Cardiac septum (tissue), 1 donor: ENCODE results near the gene LRRC9. TPM values are rescaled to one million over a fixed set of nuclear protein-coding genes. Genes with fewer than 3 reads are reported as not detected.

Experiments used
- DNase-seq: peaks from one replicate; pipeline ENCODE4 v3.0.0-alpha.2; 2020; ENCODE audit warnings: low spot score
- intact Hi-C: fragments of 100-400 bp; cut with DNase I; formaldehyde crosslinking; loops from one replicate; pipeline ENCODE4 v1.14.0; 2022
- long read RNA-seq: library from polyadenylated mRNA; unstranded; transcript quantifications from one replicate; pipeline ENCODE4 v2.0.0, GENCODE V29; 2021
- total RNA-seq: library from RNA; stranded (reverse); fragmentation: NEBNext Ultra II Directional; extraction: Animal tissue kit (Norgen Biotek cat#: 25700); gene quantifications from one replicate; pipeline ENCODE4 v1.2.1, GENCODE V29; 2021
- donor health status: DM: no; HTN: no; CAD: no.

The LRRC9 gene
- total RNA-seq, result 0.24 TPM
- long read RNA-seq, partial matches to known transcripts, result 0 of 1 reads
- long read RNA-seq, other reads (novel, unspliced or antisense), result 1 of 1 reads

DNA sequence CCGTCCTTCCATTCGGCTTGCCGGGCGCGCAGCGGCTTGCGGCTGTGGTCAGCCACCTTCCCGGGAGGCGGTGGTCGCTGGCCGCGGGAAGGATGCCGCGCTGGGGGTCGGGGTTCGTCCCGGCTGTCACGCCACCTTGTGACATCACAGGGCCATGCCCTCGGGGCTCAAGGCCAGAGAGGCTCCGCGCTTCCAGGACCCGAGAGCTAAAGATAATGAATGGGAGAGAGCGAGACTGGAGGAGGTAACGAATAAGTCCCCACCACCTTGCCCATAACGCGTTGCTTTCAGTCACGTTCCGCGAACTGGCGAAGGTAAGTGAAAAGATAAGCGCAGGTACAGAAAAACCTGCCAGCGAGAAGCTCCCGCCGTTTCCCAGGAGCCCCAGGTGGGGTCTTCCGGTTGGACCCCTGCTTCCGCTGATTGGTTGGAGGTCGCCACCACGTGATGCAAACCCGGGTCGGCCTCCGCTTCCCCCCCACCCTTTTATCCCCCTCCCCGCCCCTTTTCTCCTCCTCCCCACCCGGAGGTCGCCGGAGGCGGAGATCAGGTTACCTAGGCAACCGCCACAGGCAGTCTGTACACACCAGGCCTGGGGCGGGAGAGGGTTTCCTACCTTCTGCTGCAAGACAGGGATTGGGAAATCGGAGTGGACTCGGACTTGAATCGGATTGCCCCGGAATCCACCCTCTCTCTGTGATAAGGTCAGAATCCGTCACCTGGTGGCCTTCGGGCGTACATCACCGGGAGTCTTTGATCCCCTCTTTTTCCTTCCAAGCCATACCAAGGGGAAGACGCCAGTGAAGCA, at the start of gene LRRC9:
TSS of gene LRRC9 (plus strand) at position 575 of the 808 bp plus-strand sequence.
- peak; percentile 75 for DNase-seq
- intact Hi-C loops, result no loop called here

- intact Hi-C loops, result no loop called here
- peak; percentile 85 for DNase-seq
Measured at GRCh38 chr14:59870277-59871165, 49.4 kb upstream of the LRRC9 start, which contains the start of gene RTN1. Gene RTN1 (minus strand): TSS chr14:59870776. CDS start chr14:59870630, 146 bp downstream.

GRCh38 chr14:59871166-59871495, 48.8 kb upstream of the LRRC9 start:
- no peak for DNase-seq
- intact Hi-C loops, result no loop called here

DNA sequence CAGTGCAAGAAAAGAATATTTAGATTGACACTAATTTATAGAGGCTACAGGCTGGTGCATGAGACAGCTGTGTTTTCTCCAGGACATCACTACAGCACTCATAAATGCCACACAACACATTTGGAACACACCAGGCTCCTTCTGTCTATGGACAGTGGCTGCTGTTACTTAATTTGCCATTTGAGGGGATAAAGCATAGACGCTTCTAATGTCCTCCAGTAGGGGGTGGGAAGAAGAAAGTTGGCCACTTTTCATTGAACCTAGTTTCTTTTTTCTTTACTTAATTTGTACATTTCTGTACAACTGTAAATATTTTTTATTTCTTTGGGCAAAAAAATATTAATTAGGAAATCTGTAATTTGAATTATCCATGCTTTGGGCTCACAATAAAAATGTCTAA, 37.0 kb upstream of the LRRC9 start:
- intact Hi-C loops, result no loop called here
- DNase-seq, result no peak

GRCh38 chr14:59890676-59891075, 29.3 kb upstream of the LRRC9 start:
- intact Hi-C loops, result no loop called here
- DNase-seq, result no peak

DNA sequence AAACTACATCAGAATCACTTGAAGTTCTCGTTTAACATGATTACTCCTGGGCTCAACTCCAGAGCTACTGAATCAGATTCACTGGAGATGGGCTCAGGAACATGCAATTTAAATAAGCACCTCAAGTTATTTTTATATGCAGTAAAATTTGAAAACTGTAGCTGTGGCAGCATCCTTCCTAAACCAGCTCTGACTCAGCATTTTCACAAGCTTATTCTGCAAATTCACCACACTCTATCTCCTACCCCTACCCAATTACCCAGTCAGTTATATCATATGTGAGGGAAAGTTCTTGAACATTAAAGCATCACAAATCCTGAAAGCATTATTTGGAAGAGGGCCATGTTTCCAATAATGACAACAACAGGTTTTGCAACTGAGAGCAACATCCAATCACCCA, 24.2 kb upstream of the LRRC9 start:
- no peak for DNase-seq

DNA sequence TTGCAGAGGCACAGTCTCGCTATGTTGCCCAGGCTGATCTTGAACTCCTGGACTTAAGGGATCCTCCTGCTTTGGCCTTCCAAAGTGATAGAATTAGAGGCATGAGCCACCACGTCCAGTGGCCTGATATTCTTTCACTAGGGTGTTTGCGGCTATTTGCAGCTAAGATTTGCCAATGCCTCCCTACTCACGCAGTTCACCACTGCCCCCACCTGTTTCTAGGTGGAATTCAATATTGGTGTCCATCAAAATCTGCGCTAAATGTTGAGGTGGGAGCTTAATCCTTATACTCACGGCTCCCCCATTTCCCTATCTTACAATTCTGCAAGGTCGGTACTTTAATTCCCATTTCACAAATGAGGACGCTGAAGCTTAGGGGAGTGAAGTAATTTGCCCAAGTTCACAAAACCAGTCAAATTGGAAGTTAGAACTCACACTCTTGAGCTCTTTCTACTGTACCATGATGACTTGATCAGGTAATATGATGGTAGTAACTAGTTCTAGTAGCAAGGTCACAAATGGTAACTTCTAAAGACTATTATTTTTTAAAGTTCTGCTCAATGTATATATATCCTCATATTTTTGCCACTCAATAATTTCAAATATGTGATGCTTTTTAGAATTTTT, 22.1 kb upstream of the LRRC9 start:
- intact Hi-C loops, result no loop called here
- no peak for DNase-seq

More for the DNA sequence above, 24.2 kb upstream of the LRRC9 start:
- intact Hi-C loops, result no loop called here

- intact Hi-C loops, result no loop called here
- no peak for DNase-seq
Measured at GRCh38 chr14:59900556-59900955, 19.4 kb upstream of the LRRC9 start.

DNA sequence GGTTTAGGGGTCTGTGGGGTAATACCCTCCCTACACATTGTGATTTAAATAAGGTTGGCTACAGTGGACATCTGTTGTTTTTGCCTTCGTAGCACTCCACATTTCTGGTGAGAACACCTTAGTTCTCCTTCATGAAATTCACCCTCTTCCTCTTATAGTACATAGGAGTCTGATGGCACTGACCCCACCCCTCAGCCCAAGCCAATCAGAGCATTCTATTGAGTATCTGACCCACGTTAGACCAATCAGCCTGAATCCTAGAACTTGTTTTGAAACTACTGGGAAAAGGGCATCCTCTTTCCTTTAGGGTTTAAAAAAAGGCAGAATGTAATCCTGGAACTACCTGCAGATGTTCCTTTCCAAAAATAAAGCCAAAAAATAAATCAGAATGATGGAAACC, 15.8 kb upstream of the LRRC9 start:
- no peak for DNase-seq
- intact Hi-C loops, result no loop called here

DNA sequence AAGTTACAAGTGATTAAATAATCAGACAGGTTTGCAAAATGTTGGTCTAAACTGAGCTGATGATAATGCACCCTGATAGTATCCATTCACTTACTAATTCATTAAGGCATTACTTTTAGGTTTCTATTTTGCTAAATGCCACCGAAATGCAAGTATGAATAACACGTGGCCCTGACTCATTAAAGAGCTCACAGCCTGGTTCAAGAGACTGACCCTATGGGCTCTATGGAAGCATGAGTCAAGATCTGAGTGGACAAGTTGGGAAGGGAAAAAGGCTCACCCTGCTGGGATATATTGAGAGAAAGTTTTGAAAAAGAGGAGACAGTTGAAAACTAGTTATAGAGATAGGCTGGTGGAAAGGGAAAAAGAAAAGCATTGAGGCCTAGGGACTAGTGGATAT, 14.8 kb upstream of the LRRC9 start:
- intact Hi-C loops, result no loop called here
- no peak for DNase-seq

GRCh38 chr14:59912443-59912842, 7.5 kb upstream of the LRRC9 start:
- intact Hi-C loops, result no loop called here

GRCh38 chr14:59913187-59913586, 6.8 kb upstream of the LRRC9 start:
- DNase-seq, result no peak
- intact Hi-C loops, result no loop called here

More at GRCh38 chr14:59912443-59912842, 7.5 kb upstream of the LRRC9 start:
- no peak for DNase-seq

DNA sequence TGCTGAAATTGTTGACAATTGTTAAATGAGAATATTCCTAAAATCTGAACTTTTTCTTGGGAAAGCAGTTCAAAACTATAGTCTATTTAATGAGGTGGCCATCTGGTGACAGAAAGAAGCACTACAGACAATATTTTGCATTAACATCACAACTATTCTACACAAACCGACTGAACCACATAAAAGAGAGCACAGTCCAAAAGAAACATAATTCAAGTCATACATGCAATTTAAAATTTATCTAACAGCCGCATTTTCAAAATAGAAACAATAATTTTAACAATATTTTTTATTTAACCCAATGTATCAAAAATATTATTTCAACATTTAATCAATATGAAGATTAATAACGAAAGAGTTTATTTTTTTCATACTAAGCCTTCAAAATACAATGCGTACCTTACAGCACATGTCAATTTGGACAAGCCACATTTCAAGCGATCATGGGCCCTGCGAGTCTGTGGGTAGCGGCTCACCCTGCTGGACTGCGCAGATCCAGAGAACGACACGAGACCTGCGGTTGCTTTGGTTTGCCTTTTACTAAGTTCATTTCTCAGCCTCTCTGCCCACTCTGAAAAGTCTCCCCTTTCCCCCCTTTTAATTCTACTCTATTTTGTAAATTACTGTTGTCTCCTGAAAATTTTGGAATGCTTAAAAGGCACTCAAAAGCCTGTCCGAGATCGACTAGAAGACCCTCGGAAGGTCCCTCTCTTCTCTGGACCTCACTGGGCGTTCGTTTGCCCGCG, 947 bp upstream of the LRRC9 start:
- DNase-seq, result no peak
- intact Hi-C loops, result no loop called here

- intact Hi-C loops, result no loop called here
- DNase-seq, result no peak
Measured at GRCh38 chr14:59920378-59920683, 387 bp downstream of the LRRC9 start.

DNA sequence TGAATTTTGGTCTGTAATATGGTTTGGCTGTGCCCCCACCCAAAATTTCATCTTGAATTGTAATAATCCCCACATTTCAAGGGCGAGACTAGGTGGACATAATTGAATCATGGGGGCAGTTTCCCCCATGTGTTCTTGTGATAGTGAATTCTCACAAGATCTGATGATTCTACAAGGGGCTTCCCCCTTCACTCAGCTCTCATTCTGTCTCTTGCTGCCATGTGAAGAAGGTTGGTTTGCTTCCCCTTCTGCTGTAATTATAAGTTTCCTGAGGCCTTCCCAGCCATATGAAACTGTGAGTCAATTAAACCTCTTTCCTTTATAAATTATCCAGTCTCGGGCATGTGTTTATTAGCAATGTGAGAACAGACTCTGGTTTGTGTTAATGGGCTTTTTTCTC, 5.9 kb downstream of the LRRC9 start:
- intact Hi-C loops, result no loop called here
- DNase-seq, result no peak

DNA sequence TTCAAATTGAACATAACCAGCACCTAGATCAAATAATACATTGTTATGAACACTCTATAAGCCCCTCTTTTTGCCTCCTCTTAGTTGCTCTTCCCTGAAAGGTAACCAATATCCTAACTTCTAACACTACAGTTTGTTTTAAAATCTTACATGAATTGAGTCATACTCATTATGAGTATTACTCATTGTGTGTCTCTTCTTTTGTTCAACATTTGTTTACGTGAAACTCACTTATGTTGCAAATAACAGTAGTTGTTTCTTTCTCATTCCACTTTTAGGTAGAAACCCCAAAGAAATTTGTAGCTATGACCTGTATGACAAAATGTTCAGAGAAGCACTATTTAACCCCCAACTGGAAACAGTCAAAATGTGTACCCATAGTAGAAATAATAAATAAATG, 6.6 kb downstream of the LRRC9 start:
- DNase-seq, result no peak
- intact Hi-C loops, result no loop called here

DNA sequence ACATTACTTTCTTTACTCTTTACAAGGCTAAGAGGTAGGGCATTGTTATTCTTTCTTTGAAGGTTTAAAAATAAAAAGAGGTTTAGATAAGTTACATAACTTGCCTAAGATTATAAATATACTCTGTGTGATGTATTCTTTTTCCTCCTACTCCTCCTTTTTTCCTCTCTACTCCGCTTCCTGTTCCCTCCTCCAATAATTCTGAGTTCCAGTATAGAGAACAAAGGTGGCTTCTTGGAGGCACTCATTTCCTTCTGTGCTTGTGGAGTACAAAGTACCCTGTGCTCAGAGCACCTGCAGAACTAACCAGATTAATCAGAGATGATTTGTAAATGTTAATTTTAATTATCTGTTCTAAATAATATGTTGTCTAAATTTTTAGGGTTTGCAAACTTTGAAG, 11.3 kb downstream of the LRRC9 start:
- DNase-seq, result no peak
- intact Hi-C loops, result no loop called here

DNA sequence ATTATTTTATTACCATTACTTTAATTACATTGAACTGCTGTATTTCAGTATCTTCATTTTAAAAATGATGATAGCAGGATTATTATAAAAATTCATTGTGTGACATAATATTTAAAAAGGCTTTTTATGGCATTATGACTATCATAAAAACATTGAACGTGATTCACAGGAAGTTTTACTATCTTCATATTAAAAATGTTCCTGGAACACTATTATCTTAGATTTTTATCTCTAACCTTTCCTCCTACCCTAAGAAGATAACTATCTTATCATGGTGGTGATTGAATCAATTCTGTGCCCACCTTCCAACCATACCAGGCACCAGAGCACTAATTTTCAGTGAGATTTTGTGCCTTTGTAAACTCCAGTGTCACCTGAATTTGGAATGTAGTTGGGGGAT, 16.2 kb downstream of the LRRC9 start:
- intact Hi-C loops, result no loop called here
- no peak for DNase-seq

DNA sequence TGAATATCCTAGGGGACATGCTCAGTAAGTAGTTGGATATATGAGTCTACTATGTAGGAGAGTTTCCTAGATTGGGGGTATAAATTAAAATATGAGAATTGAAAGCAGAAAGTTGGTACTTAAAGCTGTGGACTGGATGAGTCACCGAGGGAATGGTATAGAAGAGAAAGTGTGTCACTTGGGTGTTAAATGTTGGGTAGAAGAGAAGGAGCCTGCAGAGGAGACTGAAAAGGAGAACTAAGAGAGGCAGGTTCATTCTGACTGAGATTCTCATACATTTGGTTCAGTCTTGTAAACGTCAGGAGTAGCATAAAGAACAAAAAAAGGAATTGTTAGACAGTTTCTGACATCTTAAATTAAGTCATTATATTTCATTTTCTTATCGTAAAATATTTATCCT, 19.9 kb downstream of the LRRC9 start:
- intact Hi-C loops, result no loop called here
- DNase-seq, result no peak
